GM23338 (cell line): ENCODE data around the gene STX5. TPM values are rescaled to one million over a fixed set of nuclear protein-coding genes. Genes with fewer than 3 reads are reported as not detected.

ENCODE experiments used
- ATAC-seq: fragments of 200-7000 bp; cut with Tn5 transposase; 3 replicates; pipeline ENCODE4 v1.9.1; 2020
- DNase-seq: peaks from one replicate; pipeline ENCODE4 v3.0.0-alpha.2; 2015; ENCODE audit warnings: low spot score
- H2AFZ ChIP-seq: fragments of 200-600 bp; sonication (generic); 2 replicates; pipeline ENCODE4 v1.8.0; 2016; ENCODE audit warnings: antibody characterized with exemption, mild to moderate bottlenecking, moderate library complexity
- H3F3A ChIP-seq: fragments of 200-600 bp; sonication (generic); replicated peaks from 2 replicates; pipeline ENCODE4 v1.8.0; 2017; ENCODE audit warnings: antibody characterized with exemption, mixed run types, low read depth
- H3K27ac ChIP-seq: fragments of 200-600 bp; sonication (generic); 2 replicates; pipeline ENCODE4 v1.6.1; 2016; ENCODE audit warnings: low read depth
- H3K27me3 ChIP-seq: fragments of 200-600 bp; sonication (generic); 2 replicates; pipeline ENCODE4 v1.8.0; 2016; ENCODE audit warnings: mild to moderate bottlenecking, mixed run types, moderate library complexity; ENCODE audit not compliant: insufficient read depth
- H3K36me3 ChIP-seq: fragments of 200-600 bp; sonication (generic); 2 replicates; pipeline ENCODE4 v1.8.0; 2016; ENCODE audit warnings: mild to moderate bottlenecking; ENCODE audit not compliant: insufficient read depth
- H3K4me1 ChIP-seq: fragments of 200-600 bp; sonication (generic); 2 replicates; pipeline ENCODE4 v1.8.0; 2016; ENCODE audit warnings: mild to moderate bottlenecking, moderate library complexity; ENCODE audit not compliant: insufficient read depth
- H3K4me2 ChIP-seq: fragments of 200-600 bp; sonication (generic); 2 replicates; pipeline ENCODE4 v1.7.1; 2017; ENCODE audit warnings: mixed run types
- H3K4me3 ChIP-seq: fragments of 200-600 bp; sonication (generic); 2 replicates; pipeline ENCODE4 v1.6.1; 2016; ENCODE audit warnings: mixed run types
- H3K79me2 ChIP-seq: fragments of 200-600 bp; sonication (generic); replicated peaks from 2 replicates; pipeline ENCODE4 v1.8.0; 2017; ENCODE audit warnings: mild to moderate bottlenecking; ENCODE audit not compliant: insufficient read depth
- H3K9me2 ChIP-seq: fragments of 200-600 bp; sonication (generic); 2 replicates; pipeline ENCODE4 v1.8.0; 2017; ENCODE audit not compliant: insufficient read depth
- H4K20me1 ChIP-seq: fragments of 200-600 bp; sonication (generic); replicated peaks from 2 replicates; pipeline ENCODE4 v1.8.0; 2017; ENCODE audit warnings: mild to moderate bottlenecking; ENCODE audit not compliant: insufficient read depth
- H3K27ac Mint-ChIP-seq: 2 replicates; pipeline ENCODE4 v1.8.0; 2020; ENCODE audit warnings: inconsistent platforms, mild to moderate bottlenecking, moderate library complexity, mixed read lengths
- H3K27me3 Mint-ChIP-seq: 3 replicates; pipeline ENCODE4 v1.8.0; 2022; ENCODE audit warnings: low read depth, mild to moderate bottlenecking, moderate library complexity, mixed read lengths, inconsistent platforms; ENCODE audit not compliant: insufficient read depth, poor library complexity
- H3K36me3 Mint-ChIP-seq: 3 replicates; pipeline ENCODE4 v1.8.0; 2021; ENCODE audit warnings: low read depth, mild to moderate bottlenecking, inconsistent platforms, moderate library complexity, mixed read lengths
- H3K4me1 Mint-ChIP-seq: 3 replicates; pipeline ENCODE4 v1.8.0; 2020; ENCODE audit warnings: mild to moderate bottlenecking, inconsistent platforms, mixed read lengths
- H3K4me3 Mint-ChIP-seq: 3 replicates; pipeline ENCODE4 v1.8.0; 2021; ENCODE audit warnings: moderate library complexity, mild to moderate bottlenecking, inconsistent platforms, mixed read lengths
- H3K9me3 Mint-ChIP-seq: 3 replicates; pipeline ENCODE4 v1.8.0; 2020; ENCODE audit warnings: moderate library complexity, mild to moderate bottlenecking, inconsistent platforms, mixed read lengths
- CREB1 ChIP-seq: fragments of 250-450 bp; sonication (Bioruptor Pico); IDR thresholded peaks from 2 replicates; pipeline ENCODE4 v1.5.0; 2020; ENCODE audit warnings: low read depth, mild to moderate bottlenecking, moderate library complexity
- EZH2phosphoT487 ChIP-seq: fragments of 200-600 bp; sonication (generic); IDR thresholded peaks from one replicate; pipeline ENCODE4 v1.8.1; 2018; ENCODE audit warnings: antibody characterized with exemption; ENCODE audit not compliant: unreplicated experiment
- JUNB ChIP-seq: IDR thresholded peaks from one replicate; pipeline ENCODE4 v1.6.1; 2016; ENCODE audit warnings: antibody characterized with exemption; ENCODE audit not compliant: unreplicated experiment
- NANOG ChIP-seq: IDR thresholded peaks from 2 replicates; pipeline ENCODE4 v1.6.1; 2016; ENCODE audit warnings: antibody characterized with exemption, borderline replicate concordance
- POLR2AphosphoS5 ChIP-seq: IDR thresholded peaks from 2 replicates; pipeline ENCODE4 v1.6.1; 2016; ENCODE audit warnings: antibody characterized with exemption, low read depth
- REST ChIP-seq: IDR thresholded peaks from one replicate; pipeline ENCODE4 v1.6.1; 2018; ENCODE audit warnings: antibody characterized with exemption; ENCODE audit not compliant: unreplicated experiment
- STAT1 ChIP-seq: IDR thresholded peaks from one replicate; pipeline ENCODE4 v1.6.1; 2016; ENCODE audit warnings: antibody characterized with exemption; ENCODE audit not compliant: unreplicated experiment
- ZNF114 ChIP-seq: fragments of 250-450 bp; sonication (Bioruptor Pico); IDR thresholded peaks from 2 replicates; pipeline ENCODE4 v1.5.0; 2020; ENCODE audit warnings: mild to moderate bottlenecking, moderate library complexity
- ZNF331 ChIP-seq: fragments of 250-450 bp; sonication (Bioruptor Pico); IDR thresholded peaks from 2 replicates; pipeline ENCODE4 v1.5.0; 2020; ENCODE audit warnings: low read depth, mild to moderate bottlenecking, moderate library complexity
- ZNF462 ChIP-seq: fragments of 250-450 bp; sonication (Bioruptor Pico); IDR thresholded peaks from 2 replicates; pipeline ENCODE4 v1.5.0; 2020; ENCODE audit warnings: mild to moderate bottlenecking, moderate library complexity
- polyA plus RNA-seq: library from polyadenylated mRNA; unstranded; fragments of >200 nt; fragmentation: Nextera tagmentation; extraction: Ambion mirVana; gene quantifications from 2 replicates; pipeline ENCODE4 v1.2.1, GENCODE V29; 2016
- total RNA-seq: library from RNA; depleted of rRNA; stranded (reverse); fragments of >200 nt; shearing (Covaris generic); gene quantifications from 2 replicates; pipeline ENCODE4 v1.2.3, GENCODE V29; 2014
- TF ChIP-seq, protein P1 (sequence below): IDR thresholded peaks from 2 replicates; pipeline ENCODE4 v1.6.1; 2016; ENCODE audit warnings: antibody characterized with exemption

The STX5 gene
- total and polyA plus RNA-seq, 2 experiments from 2014 or later = 7.7 to 22.2 TPM

GRCh38 chr11:62778441-62778840, 53.4 kb downstream of the STX5 start:
- Mint-ChIP-seq H3K27ac (no peak overlapping the region), H3K9me3 (no peaks in the 10 kb centered on the region)
- DNase-seq = no peak

More at GRCh38 chr11:62778441-62778840, 53.4 kb downstream of the STX5 start:
- peaks cover 6% of the 10 kb centered on the region for H3K27me3 Mint-ChIP-seq
- no peak for TF ChIP-seq ZNF331 (CRISPR knock-in tag)
- TF ChIP-seq, protein P1, sequence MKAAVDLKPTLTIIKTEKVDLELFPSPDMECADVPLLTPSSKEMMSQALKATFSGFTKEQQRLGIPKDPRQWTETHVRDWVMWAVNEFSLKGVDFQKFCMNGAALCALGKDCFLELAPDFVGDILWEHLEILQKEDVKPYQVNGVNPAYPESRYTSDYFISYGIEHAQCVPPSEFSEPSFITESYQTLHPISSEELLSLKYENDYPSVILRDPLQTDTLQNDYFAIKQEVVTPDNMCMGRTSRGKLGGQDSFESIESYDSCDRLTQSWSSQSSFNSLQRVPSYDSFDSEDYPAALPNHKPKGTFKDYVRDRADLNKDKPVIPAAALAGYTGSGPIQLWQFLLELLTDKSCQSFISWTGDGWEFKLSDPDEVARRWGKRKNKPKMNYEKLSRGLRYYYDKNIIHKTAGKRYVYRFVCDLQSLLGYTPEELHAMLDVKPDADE = no peak
- no peak for TF ChIP-seq ZNF462 (CRISPR knock-in tag)
- no peak for TF ChIP-seq CREB1 (CRISPR knock-in tag)
- no peak for TF ChIP-seq JUNB
- no peak for TF ChIP-seq POLR2AphosphoS5
- TF ChIP-seq STAT1 = no peak
- no peak for TF ChIP-seq ZNF114 (CRISPR knock-in tag)
- TF ChIP-seq EZH2phosphoT487 = no peak
- TF ChIP-seq NANOG = no peak
- no peak for TF ChIP-seq REST
- no peak for ATAC-seq
- Histone ChIP-seq H3K4me2 (no peak overlapping the region), H4K20me1 (peaks cover 3% of the 10 kb centered on the region; the same call in 1 of the 2 replicates), H3K4me1 (no peaks in the 10 kb centered on the region), H3K27ac (no peak overlapping the region), H2AFZ (no peak overlapping the region), H3F3A (0 out of 2 replicates have a peak, but pooled peaks cover 3% of the 10 kb centered on the region), H3K9me2 (no peaks in the 10 kb centered on the region), H3K27me3 (no peaks in the 10 kb centered on the region), H3K36me3 (peaks cover 21% of the 10 kb centered on the region; the same call in 1 of the 2 replicates), H3K4me3 (no peak overlapping the region), H3K79me2 (peaks cover 13% of the 10 kb centered on the region)
- no peak overlapping the region for H3K4me3 Mint-ChIP-seq
- no peaks in the 10 kb centered on the region for H3K4me1 Mint-ChIP-seq
- H3K36me3 Mint-ChIP-seq = peaks cover 72% of the 10 kb centered on the region
